Stomach smooth muscle (tissue), 2 donors: Measurements from ENCODE around the gene ISX.
"Not testable (repeated sequence)": the region's sequence is repeated elsewhere in the genome, so short reads cannot be mapped to it uniquely, and the experiment has no call there.

Experiments used
- H3K27ac ChIP-seq: one replicate; pipeline ENCODE4 v1.7.0; 2013; ENCODE audit warnings: mild to moderate bottlenecking, low read length, inconsistent platforms
- H3K27me3 ChIP-seq, 2 donors: one replicate each; pipeline ENCODE4 v1.7.0; 2013; ENCODE audit warnings: low read length in 2 of 2; ENCODE audit not compliant: insufficient read depth in 2 of 2, control insufficient read depth in 1 of 2
- H3K36me3 ChIP-seq, 2 donors: one replicate each; pipeline ENCODE4 v1.7.0; 2013; ENCODE audit warnings: low read length in 2 of 2; ENCODE audit not compliant: control insufficient read depth in 2 of 2, insufficient read depth in 2 of 2
- H3K4me1 ChIP-seq: one replicate; pipeline ENCODE4 v1.7.0; 2013; ENCODE audit warnings: low read length; ENCODE audit not compliant: control insufficient read depth, insufficient read depth
- H3K4me3 ChIP-seq, 2 donors: one replicate each; pipeline ENCODE4 v1.7.0; 2013; ENCODE audit warnings: low read length in 2 of 2
- H3K9ac ChIP-seq, 2 donors: one replicate each; pipeline ENCODE4 v1.7.0; 2013; ENCODE audit warnings: low read length in 2 of 2, mild to moderate bottlenecking in 1 of 2
- H3K9me3 ChIP-seq, 2 donors: one replicate each; pipeline ENCODE4 v1.7.0; 2013; ENCODE audit warnings: low read length in 2 of 2; ENCODE audit not compliant: control insufficient read depth in 2 of 2
- donor health status: healthy.
- donor health status: Pancreatic carcinoma.

ISX gene

GRCh38 chr22:35065796-35066218 lies at the start of gene ISX:
Gene ISX (plus strand): TSS chr22:35066158. CDS start chr22:35067088, 930 bp downstream.
- Histone ChIP-seq H3K9me3 (no peaks in the 10 kb centered on the region), H3K27me3 (no peaks in the 10 kb centered on the region), H3K36me3 (no peaks in the 10 kb centered on the region), H3K4me3 (no peak within 1 kb of the TSS), H3K27ac (no peak within 1 kb of the TSS), H3K4me1 (no peaks in the 10 kb centered on the region), H3K9ac (no peak within 1 kb of the TSS)

DNA sequence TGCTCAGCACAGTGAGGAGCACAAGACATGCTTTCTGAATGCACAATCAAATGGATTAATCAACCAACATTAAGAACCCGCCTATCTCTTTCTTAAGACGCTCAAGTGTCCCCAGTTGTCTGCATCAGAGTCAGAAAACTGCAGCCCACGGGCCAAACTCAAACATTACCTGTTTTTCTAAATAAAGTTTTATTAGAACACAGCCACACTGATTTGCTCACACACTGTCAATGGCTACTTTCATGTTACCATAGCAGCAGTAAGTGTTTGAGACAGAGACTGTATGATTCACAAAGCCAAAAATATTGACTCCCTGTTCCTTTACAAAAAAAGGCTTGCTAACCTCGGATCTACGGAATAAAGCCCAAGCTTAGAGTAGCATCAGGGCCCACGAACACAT lies 49.0 kb upstream of the ISX start:
- no peak overlapping the region for H3K9ac ChIP-seq
- no peak overlapping the region for H3K4me3 ChIP-seq
- H3K36me3 ChIP-seq: no peaks in the 10 kb centered on the region
- no peaks in the 10 kb centered on the region for H3K9me3 ChIP-seq
- no peaks in the 10 kb centered on the region for H3K4me1 ChIP-seq
- H3K27me3 ChIP-seq: peaks cover 0 to 9% of the 10 kb centered on the region in 2 donors
- no peak overlapping the region for H3K27ac ChIP-seq

DNA sequence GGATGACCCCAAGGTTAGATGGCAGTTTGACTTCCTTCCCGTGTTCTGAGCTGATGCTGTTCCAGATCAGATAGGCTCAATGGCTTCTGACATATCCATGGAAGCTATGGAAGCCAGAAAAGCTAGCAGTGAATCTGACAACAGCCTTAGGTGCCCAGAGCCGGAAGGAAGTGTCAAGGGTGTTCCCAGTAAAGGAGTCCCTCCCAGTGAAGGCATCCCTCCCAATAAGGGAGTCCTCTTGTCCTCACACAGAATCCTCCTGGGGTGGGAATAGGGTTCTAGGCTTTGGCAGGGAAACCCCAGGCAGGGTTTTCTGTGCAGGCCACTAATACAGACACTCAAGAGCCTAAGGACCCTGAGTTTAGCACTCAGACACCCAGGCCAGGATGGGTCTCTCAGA lies 47.0 kb upstream of the ISX start:
- Histone ChIP-seq H3K9ac (no peak overlapping the region), H3K9me3 (peaks cover 0 to 2% of the 10 kb centered on the region in 2 donors), H3K27ac (no peak overlapping the region), H3K4me3 (no peak overlapping the region), H3K4me1 (no peaks in the 10 kb centered on the region), H3K36me3 (no peaks in the 10 kb centered on the region), H3K27me3 (peaks cover under 1 to 13% of the 10 kb centered on the region in 2 donors)

GRCh38 chr22:35020517-35020916 lies 45.4 kb upstream of the ISX start:
- Histone ChIP-seq H3K4me1 (no peaks in the 10 kb centered on the region), H3K9me3 (peaks cover 0 to 2% of the 10 kb centered on the region in 2 donors), H3K9ac (no peak overlapping the region), H3K27ac (no peak overlapping the region), H3K36me3 (no peaks in the 10 kb centered on the region), H3K4me3 (no peak overlapping the region), H3K27me3 (peaks cover 5 to 14% of the 10 kb centered on the region in 2 donors)

DNA sequence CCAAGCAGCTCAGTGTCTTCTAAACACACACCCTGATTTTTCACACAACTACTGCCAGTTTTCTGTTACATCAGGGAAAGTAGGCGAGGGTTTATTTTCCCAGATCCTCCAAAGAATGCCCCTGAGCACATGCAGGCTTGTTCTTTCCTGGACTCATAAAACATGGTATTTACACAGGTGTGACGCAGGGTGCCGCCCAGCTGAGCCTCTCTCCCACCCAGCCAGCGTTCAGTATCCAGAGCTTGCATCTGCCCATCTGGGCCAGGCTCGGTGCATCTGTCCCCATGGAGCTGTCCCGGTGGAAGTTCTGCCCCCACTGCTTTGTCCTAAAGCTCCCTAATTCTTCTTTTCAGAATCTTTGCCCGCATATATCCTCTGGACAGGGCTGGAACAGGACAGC lies 44.8 kb upstream of the ISX start:
- H3K9me3 ChIP-seq: peaks cover 0 to 2% of the 10 kb centered on the region in 2 donors
- H3K4me1 ChIP-seq: no peaks in the 10 kb centered on the region
- no peaks in the 10 kb centered on the region for H3K36me3 ChIP-seq
- no peak overlapping the region for H3K9ac ChIP-seq
- no peak overlapping the region for H3K4me3 ChIP-seq
- peaks cover 5 to 14% of the 10 kb centered on the region in 2 donors for H3K27me3 ChIP-seq
- no peak overlapping the region for H3K27ac ChIP-seq

GRCh38 chr22:35022291-35022690 lies 43.7 kb upstream of the ISX start:
- Histone ChIP-seq H3K9ac (no peak overlapping the region), H3K36me3 (no peaks in the 10 kb centered on the region), H3K4me3 (no peak overlapping the region), H3K27ac (no peak overlapping the region), H3K4me1 (no peaks in the 10 kb centered on the region), H3K9me3 (peaks cover 0 to 2% of the 10 kb centered on the region in 2 donors), H3K27me3 (peaks cover 5 to 13% of the 10 kb centered on the region in 2 donors)

GRCh38 chr22:35023692-35024363 lies 42.1 kb upstream of the ISX start:
- no peak overlapping the region for H3K27ac ChIP-seq
- H3K4me3 ChIP-seq: no peak overlapping the region
- H3K9me3 ChIP-seq: peaks cover 0 to 2% of the 10 kb centered on the region in 2 donors
- peaks cover 5 to 13% of the 10 kb centered on the region in 2 donors for H3K27me3 ChIP-seq
- H3K36me3 ChIP-seq: no peaks in the 10 kb centered on the region
- no peak overlapping the region for H3K9ac ChIP-seq
- no peaks in the 10 kb centered on the region for H3K4me1 ChIP-seq

- Histone ChIP-seq H3K27ac (no peak overlapping the region), H3K9ac (no peak overlapping the region), H3K9me3 (peaks cover 0 to 2% of the 10 kb centered on the region in 2 donors), H3K36me3 (no peaks in the 10 kb centered on the region), H3K27me3 (peaks cover 5 to 13% of the 10 kb centered on the region in 2 donors), H3K4me3 (no peak overlapping the region), H3K4me1 (no peaks in the 10 kb centered on the region)
These were observed 41.6 kb upstream of the ISX start for GRCh38 chr22:35024364-35024692.

- not testable (repeated sequence) for H3K4me1 ChIP-seq
These were observed 35.8 kb upstream of the ISX start for GRCh38 chr22:35030112-35030511.

GRCh38 chr22:35032571-35032970 lies 33.4 kb upstream of the ISX start:
- H3K4me1 ChIP-seq: no peaks in the 10 kb centered on the region
- no peaks in the 10 kb centered on the region for H3K9me3 ChIP-seq
- H3K9ac ChIP-seq: no peak overlapping the region
- H3K4me3 ChIP-seq: no peak overlapping the region
- peaks cover 0 to 3% of the 10 kb centered on the region in 2 donors for H3K27me3 ChIP-seq
- no peak overlapping the region for H3K27ac ChIP-seq
- no peaks in the 10 kb centered on the region for H3K36me3 ChIP-seq

More at GRCh38 chr22:35030112-35030511, 35.8 kb upstream of the ISX start:
- not testable (repeated sequence) for H3K27me3 ChIP-seq, H3K9ac ChIP-seq, H3K27ac ChIP-seq, H3K9me3 ChIP-seq, H3K36me3 ChIP-seq, H3K4me3 ChIP-seq

- Histone ChIP-seq H3K9ac (no peak overlapping the region), H3K27ac (no peak overlapping the region), H3K4me1 (no peaks in the 10 kb centered on the region), H3K27me3 (peaks cover 0 to 4% of the 10 kb centered on the region in 2 donors), H3K9me3 (no peaks in the 10 kb centered on the region), H3K4me3 (no peak overlapping the region), H3K36me3 (no peaks in the 10 kb centered on the region)
These were observed 32.2 kb upstream of the ISX start for GRCh38 chr22:35033635-35034296.
